ENCODE results near the gene GMPPA. TPM values are rescaled to one million over a fixed set of nuclear protein-coding genes. Genes with fewer than 3 reads are reported as not detected.

The GMPPA gene
- total and polyA plus RNA-seq, 9 donors: 14.2 to 35.7 (median 23.7) TPM

DNA sequence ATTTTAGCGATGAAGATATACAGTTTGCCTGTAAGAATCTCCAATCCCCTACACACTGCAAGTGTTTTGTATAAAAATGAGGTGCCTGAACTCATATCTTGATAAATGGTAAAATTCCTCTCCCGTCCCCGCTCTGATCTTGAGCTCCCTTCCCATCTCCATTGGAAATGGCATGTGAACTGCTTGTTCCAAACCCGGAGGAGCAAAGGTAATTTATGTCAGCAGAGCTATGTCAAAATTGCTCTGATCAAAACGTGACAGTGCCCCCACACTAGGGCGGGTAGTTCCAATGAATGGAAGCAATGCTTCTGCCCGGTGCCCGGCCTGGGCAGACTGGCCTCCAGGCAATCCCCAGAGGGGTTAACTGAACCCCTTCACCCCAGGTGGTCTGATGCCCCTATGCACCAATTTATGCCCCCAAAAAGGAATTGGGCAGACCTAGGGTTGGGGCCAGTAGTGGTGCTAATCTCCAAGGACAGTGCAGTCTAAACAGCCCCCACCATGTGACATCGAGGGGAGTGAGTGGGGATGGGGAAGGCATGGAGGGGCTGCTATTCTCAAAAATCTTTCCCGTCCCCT lies 3.6 kb upstream of the GMPPA start:
- DNase-seq: no peak
- Histone ChIP-seq H3K4me3 (no peak overlapping the region), H3K9me3 (no peaks in the 10 kb centered on the region), H3K4me1 (ENCODE audit: insufficient read depth) (peaks cover 3% of the 10 kb centered on the region), H3K27me3 (no peaks in the 10 kb centered on the region), H3K36me3 (no peaks in the 10 kb centered on the region), H3K27ac (no peak overlapping the region)
- intact Hi-C loops (cut with DNase I): no loop called here
- 20 to 31% (median 31%) methylated on average over 10 of the region's 10 CpGs for WGBS, 3 donors
- TF ChIP-seq POLR2A (IDR thresholded peaks at IDR 0.05): no peak

DNA sequence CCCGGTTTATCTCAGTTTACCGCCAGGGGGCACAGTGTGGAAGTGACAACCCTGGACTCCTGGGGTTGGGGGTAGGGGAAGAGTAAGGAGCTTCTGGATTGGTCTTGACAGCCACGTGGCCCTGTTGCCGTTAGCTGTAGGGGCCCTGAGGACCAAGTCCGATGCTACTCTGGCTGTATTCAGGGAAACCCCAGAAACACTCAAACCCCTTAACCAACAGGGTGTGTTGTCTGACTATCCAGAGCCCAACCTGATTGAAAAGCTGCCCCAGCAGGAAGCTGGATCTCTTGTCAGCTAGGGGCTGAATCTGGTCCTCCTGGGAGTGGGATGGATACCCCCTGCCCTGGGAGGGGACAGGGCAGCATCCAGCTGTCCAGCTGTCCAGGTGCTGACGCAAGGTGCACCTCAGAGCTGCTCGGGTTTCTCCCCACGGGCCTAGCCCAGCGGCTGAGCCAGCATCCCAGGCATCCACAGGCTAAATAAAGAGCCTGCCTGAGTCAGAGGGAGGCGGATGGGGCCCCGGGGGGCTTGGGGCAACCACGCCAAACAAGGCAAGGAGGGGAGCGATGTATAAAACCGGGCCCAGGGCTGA lies 3.1 kb upstream of the GMPPA start:
- H3K27ac ChIP-seq: no peak overlapping the region

DNA sequence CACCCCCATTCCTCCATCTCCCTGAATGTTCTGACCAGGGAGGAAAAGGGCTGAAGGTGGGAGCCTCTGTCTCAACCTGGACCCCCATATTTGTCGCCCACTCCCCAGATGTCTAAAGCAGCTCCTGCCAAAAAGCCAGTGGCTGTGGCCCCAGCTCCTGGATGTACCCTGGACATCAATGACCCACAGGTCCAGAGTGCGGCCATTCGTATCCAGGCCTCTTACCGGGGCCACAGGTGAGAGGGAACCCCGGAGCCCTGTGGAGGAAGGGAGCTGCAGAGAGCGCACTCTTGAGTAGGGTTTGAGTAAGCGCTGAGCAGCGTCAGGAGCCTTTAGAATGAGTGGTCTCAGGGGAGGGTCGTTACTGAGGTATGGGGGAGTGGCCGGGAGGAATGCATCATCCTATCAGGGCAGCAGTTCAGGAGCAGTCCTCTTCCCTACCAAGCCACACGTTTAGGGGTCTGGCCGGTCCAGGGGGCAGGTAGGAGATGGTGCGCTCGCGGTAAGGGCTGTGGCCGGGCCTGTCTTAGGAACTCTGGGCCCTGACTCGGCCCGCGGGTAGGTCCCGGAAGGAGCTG lies 2.4 kb upstream of the GMPPA start:
- Histone ChIP-seq H3K36me3 (no peaks in the 10 kb centered on the region), H3K4me1 (ENCODE audit: insufficient read depth) (peaks cover 3% of the 10 kb centered on the region), H3K27me3 (no peaks in the 10 kb centered on the region), H3K9me3 (no peaks in the 10 kb centered on the region), H3K27ac (peak overlapping the region in 1 of 2 donors; percentile 9), H3K4me3 (no peak overlapping the region)
- intact Hi-C loops (cut with DNase I): no loop called here
- TF ChIP-seq, protein P1, sequence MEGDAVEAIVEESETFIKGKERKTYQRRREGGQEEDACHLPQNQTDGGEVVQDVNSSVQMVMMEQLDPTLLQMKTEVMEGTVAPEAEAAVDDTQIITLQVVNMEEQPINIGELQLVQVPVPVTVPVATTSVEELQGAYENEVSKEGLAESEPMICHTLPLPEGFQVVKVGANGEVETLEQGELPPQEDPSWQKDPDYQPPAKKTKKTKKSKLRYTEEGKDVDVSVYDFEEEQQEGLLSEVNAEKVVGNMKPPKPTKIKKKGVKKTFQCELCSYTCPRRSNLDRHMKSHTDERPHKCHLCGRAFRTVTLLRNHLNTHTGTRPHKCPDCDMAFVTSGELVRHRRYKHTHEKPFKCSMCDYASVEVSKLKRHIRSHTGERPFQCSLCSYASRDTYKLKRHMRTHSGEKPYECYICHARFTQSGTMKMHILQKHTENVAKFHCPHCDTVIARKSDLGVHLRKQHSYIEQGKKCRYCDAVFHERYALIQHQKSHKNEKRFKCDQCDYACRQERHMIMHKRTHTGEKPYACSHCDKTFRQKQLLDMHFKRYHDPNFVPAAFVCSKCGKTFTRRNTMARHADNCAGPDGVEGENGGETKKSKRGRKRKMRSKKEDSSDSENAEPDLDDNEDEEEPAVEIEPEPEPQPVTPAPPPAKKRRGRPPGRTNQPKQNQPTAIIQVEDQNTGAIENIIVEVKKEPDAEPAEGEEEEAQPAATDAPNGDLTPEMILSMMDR (IDR thresholded peaks at IDR 0.05): no peak
- no peak for TF ChIP-seq EP300 (IDR thresholded peaks at IDR 0.05)
- no peak for TF ChIP-seq POLR2A (IDR thresholded peaks at IDR 0.05)
- WGBS, 3 donors: 39 to 58% (median 52%) methylated on average over 19 to 20 of the region's 20 CpGs
- peak in 1 of 5 donors; percentile 34 for DNase-seq

More for the DNA sequence above, 3.1 kb upstream of the GMPPA start:
- peak in 3 of 5 donors; percentile 47 to 74 (median 60) for DNase-seq
- WGBS, 3 donors: 35 to 37% (median 35%) methylated on average over 13 to 14 of the region's 14 CpGs
- H3K4me1 ChIP-seq (ENCODE audit: insufficient read depth): peaks cover 3% of the 10 kb centered on the region
- intact Hi-C loops (cut with DNase I): no loop called here
- no peaks in the 10 kb centered on the region for H3K27me3 ChIP-seq
- no peaks in the 10 kb centered on the region for H3K36me3 ChIP-seq
- no peak for TF ChIP-seq EP300 (IDR thresholded peaks at IDR 0.05)
- TF ChIP-seq, protein P1 (IDR thresholded peaks at IDR 0.05): peak in 2 of 3 donors; percentile 42 to 60
- H3K4me3 ChIP-seq: no peak overlapping the region
- H3K9me3 ChIP-seq: no peaks in the 10 kb centered on the region

DNA sequence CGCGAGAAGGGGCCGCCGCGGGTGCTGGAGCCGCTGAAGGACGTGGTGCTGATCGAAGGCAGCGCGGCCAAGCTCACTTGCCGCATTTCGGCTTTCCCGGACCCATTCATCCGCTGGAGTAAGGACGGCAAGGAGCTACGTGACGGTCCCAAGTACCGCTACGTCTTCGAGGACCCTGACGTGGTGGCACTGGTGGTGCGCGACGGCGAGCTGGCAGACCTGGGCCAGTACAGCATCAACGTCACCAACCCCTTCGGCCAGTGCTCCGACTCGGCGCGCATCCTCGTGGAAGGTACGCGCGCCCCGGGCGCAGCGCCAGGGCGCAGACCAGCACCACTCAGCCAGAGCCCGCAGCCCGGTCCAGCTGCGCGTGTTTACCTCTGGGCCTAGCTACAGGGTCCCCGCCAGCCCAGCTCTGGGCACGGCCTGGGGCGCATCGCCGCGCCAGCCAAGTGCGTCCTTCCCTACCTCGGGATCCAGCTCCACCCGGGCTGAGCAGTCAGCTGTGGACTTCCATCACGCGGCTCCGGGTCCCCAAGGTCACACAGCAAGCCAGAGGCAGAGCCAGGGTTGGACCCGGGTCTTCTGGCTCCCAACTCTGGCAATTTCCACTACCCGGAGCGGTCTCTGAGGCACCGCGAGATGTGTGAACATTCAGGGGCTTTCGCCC lies 1.7 kb upstream of the GMPPA start:
- intact Hi-C loops (cut with DNase I): no loop called here
- Histone ChIP-seq H3K36me3 (no peaks in the 10 kb centered on the region), H3K27ac (peak overlapping the region in 1 of 2 donors; percentile 80), H3K4me1 (ENCODE audit: insufficient read depth) (peaks cover 3% of the 10 kb centered on the region), H3K27me3 (no peaks in the 10 kb centered on the region), H3K4me3 (peak overlapping the region; percentile 8), H3K9me3 (no peaks in the 10 kb centered on the region)
- DNase-seq: peak; percentile 54 to 81 (median 65)
- TF ChIP-seq EP300 (IDR thresholded peaks at IDR 0.05): no peak
- TF ChIP-seq POLR2A (IDR thresholded peaks at IDR 0.05): no peak
- TF ChIP-seq, protein P1 (IDR thresholded peaks at IDR 0.05): no peak
- WGBS, 3 donors: 8 to 26% (median 21%) methylated on average over 57 to 61 of the region's 61 CpGs
